Cardiac muscle cell (in vitro differentiated cells and primary cell): ENCODE data around the gene ADAMTS2. TPM values are rescaled to one million over a fixed set of nuclear protein-coding genes. Genes with fewer than 3 reads are reported as not detected.

Experiments used
- DNase-seq, 2 donors: peaks; one replicate each; pipeline versions ENCODE4 v3.0.0 to v3.0.0-alpha.2; 2010 to 2017; ENCODE audit warnings: low read depth in 1 of 2, low spot score in 1 of 2
- H3K27ac ChIP-seq: fragments of 200-600 bp; sonication (generic); 2 replicates; pipeline ENCODE4 v1.5.1; 2016
- H3K27me3 ChIP-seq: fragments of 200-600 bp; sonication (generic); 2 replicates; pipeline ENCODE4 v1.6.0; 2016; ENCODE audit warnings: control low read depth
- H3K36me3 ChIP-seq: fragments of 200-600 bp; sonication (generic); 2 replicates; pipeline ENCODE4 v1.5.1; 2016; ENCODE audit warnings: control low read depth
- H3K4me1 ChIP-seq: fragments of 200-600 bp; sonication (generic); 2 replicates; pipeline ENCODE4 v1.8.1; 2017; ENCODE audit warnings: low read depth, mild to moderate bottlenecking, mixed run types
- H3K4me3 ChIP-seq: fragments of 200-600 bp; sonication (generic); 2 replicates; pipeline ENCODE4 v1.5.1; 2016; ENCODE audit warnings: mild to moderate bottlenecking
- H3K9me3 ChIP-seq: fragments of 200-600 bp; sonication (generic); 2 replicates; pipeline ENCODE4 v1.5.1; 2017; ENCODE audit warnings: low read depth, mild to moderate bottlenecking, control low read depth
- polyA plus RNA-seq: library from polyadenylated mRNA; unstranded; fragments of >200 nt; fragmentation: Nextera tagmentation; extraction: Ambion mirVana; gene quantifications from 2 replicates; pipeline ENCODE4 v1.2.1, GENCODE V29; 2016
- total RNA-seq: library from RNA; depleted of rRNA; stranded (reverse); fragments of >200 nt; gene quantifications from 2 replicates; pipeline ENCODE4 v1.2.3, GENCODE V29; 2016
- TF ChIP-seq, protein P1 (sequence below): IDR thresholded peaks from 2 replicates; pipeline ENCODE4 v1.5.1; 2012; ENCODE audit warnings: low read depth, mild to moderate bottlenecking, low read length

The ADAMTS2 gene
- total and polyA plus RNA-seq, 2 experiments from 2014 or later, result 3.1 to 8.8 TPM

DNA sequence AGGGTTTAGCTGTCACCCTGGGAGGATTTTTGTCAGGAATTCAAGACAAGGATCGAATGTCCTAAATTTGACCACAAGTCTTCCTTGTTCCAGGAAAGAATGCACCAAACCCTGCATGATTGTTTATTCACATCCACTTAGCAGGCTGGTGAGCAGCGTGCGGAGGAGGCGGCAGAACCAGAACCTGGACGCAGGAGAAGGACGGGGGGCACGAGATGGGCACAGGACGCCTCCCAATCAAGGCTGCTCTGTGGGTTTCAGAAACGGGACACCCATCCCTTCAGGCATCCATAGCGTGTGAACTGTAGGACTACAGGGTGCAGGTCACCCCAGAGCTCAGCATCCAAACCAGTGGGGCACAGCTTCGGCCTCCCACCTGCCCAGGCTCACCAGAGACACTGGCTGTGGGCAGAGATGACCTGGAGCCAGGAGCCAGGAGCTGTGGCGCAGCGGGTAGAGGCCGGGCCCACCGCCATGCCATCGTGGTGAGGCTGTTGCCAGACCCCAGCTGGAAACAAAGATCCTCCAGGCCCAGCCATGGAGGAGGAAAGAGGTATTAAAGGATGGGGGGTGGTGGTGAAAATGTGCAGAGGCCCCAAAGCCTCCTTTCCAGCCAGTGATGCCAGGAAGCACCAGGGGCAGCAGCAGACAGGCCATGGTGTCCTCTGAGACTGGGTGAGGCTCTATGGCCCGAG lies 32.3 kb upstream of the ADAMTS2 start:
- Histone ChIP-seq H3K27ac (no peak overlapping the region), H3K4me3 (no peak overlapping the region), H3K4me1 (no peaks in the 10 kb centered on the region), H3K9me3 (no peaks in the 10 kb centered on the region), H3K27me3 (no peaks in the 10 kb centered on the region), H3K36me3 (no peaks in the 10 kb centered on the region)
- TF ChIP-seq, protein P1, sequence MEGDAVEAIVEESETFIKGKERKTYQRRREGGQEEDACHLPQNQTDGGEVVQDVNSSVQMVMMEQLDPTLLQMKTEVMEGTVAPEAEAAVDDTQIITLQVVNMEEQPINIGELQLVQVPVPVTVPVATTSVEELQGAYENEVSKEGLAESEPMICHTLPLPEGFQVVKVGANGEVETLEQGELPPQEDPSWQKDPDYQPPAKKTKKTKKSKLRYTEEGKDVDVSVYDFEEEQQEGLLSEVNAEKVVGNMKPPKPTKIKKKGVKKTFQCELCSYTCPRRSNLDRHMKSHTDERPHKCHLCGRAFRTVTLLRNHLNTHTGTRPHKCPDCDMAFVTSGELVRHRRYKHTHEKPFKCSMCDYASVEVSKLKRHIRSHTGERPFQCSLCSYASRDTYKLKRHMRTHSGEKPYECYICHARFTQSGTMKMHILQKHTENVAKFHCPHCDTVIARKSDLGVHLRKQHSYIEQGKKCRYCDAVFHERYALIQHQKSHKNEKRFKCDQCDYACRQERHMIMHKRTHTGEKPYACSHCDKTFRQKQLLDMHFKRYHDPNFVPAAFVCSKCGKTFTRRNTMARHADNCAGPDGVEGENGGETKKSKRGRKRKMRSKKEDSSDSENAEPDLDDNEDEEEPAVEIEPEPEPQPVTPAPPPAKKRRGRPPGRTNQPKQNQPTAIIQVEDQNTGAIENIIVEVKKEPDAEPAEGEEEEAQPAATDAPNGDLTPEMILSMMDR, result no peak
- no peak for DNase-seq

DNA sequence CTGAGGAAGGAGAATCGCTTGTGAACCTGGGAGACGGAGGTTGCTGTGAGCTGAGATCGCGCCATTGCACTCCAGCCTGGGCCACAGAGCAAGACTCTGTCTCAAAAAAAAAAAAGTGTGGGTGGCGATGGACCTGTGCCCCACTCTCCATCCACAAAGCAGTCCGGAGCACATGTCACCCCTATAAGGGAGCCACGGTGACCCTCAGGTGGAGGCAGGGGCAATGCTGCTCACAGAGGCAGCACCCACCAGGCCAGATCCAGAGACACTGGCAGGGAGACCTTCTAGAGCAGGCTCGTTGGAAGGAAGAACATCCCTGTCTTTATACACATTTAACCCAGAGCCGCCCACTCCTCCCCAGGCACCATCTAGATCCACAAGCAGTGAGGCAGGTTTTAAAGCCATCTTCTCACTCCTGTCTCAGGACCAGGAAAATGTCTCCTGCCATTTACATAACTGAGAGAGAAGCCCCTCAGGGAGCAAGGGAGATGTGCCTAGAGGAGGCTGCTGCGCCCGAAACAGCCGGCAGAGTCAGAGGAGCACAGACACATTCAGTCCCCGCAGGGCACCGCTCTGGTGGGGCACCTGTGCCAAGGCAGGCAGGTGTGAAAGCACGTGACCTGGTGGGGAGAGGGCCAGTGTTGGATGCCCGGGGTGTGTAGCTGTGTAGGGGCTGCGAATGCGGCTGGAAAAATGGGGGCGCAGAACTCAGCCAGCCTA lies 31.6 kb upstream of the ADAMTS2 start:
- TF ChIP-seq, protein P1, result no peak
- Histone ChIP-seq H3K27ac (no peak overlapping the region), H3K4me1 (no peaks in the 10 kb centered on the region), H3K9me3 (no peaks in the 10 kb centered on the region), H3K4me3 (no peak overlapping the region), H3K36me3 (no peaks in the 10 kb centered on the region), H3K27me3 (no peaks in the 10 kb centered on the region)
- DNase-seq, result no peak

DNA sequence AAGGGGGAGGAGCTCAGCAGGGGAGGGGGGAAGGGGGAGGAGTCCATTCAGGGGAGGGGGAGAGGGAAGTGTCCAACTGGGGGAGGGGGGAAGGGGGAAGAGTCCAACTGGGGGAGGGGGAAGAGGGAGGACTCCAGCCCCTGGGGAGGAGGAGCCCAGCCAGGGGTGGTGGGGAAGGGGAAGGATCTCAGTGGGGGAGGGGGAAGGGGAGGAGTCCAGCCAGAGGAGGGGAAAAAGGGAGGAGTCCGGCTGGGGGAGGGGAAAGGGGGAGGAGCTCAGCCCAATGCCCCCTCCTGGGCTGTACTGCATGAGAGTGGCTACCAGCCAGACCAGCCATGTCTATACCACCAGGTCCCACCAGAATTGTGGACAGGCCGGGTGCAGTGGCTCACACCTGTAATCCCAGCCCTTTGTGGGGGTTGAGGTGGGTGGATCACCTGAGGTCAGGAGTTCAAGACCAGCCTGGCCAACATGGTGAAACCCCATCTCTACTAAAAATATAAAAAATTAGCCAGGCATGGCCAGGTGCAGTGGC lies 30.6 kb upstream of the ADAMTS2 start:
- Histone ChIP-seq H3K36me3 (no peaks in the 10 kb centered on the region), H3K9me3 (no peaks in the 10 kb centered on the region), H3K27ac (no peak overlapping the region), H3K4me3 (no peak overlapping the region), H3K27me3 (no peaks in the 10 kb centered on the region), H3K4me1 (no peaks in the 10 kb centered on the region)
- TF ChIP-seq, protein P1, result no peak
- no peak for DNase-seq

DNA sequence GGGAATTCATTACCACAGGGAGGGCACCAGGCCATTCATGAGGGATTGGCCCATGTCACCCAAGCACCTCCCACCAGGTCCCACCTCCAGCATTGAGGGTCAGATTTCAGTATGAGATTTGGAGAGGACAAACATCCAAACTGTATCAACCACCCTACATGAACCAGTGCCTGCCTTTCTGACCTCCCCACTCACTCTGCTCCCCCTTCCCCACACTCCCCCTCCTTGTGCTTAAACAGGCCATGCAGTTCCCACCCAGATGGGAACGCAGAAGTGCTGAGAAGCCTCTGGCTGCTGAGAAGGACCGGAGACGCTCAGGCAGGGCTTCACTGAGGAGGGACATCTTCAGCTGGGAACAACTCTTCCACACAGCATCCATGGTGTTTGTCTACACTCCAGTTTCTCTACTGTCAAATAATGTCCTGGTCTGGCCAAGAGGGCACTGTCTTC lies 30.0 kb upstream of the ADAMTS2 start:
- TF ChIP-seq, protein P1, result no peak
- DNase-seq, result no peak
- Histone ChIP-seq H3K9me3 (no peaks in the 10 kb centered on the region), H3K27me3 (no peaks in the 10 kb centered on the region), H3K4me3 (no peak overlapping the region), H3K36me3 (no peaks in the 10 kb centered on the region), H3K4me1 (no peaks in the 10 kb centered on the region), H3K27ac (no peak overlapping the region)

DNA sequence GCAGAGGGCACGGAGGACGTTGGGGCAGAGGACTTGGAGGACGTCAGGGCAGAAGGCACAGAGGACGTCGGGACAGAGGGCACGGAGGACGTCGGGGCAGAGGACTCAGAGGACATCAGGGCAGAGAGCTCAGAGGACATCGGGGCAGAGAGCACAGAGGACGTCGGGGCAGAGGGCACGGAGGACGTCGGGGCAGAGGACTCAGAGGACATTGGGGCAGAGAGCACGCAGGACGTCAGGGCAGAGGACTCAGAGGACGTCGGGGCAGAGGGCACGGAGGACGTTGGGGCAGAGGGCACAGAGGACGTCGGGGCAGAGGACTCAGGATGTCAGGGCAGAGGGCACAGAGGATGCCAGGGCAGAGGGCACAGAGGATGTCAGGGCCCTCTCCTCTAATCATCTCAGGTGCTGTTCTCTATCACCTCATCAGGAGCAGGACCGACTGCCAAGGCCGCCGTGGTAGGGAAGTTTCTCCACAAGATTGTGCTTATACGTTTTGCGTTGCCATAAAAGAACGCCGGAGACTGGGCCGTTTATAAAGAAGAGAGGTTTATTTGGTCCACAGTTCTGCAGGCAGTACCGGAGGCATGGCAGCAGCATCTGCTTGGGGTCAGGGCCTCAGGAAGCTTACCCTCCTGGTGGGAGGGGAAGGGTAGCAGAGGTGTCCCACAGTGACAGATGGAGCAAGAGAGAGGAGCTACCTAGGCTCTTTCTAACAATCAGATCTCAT lies 29.4 kb upstream of the ADAMTS2 start:
- Histone ChIP-seq H3K9me3 (no peaks in the 10 kb centered on the region), H3K4me1 (no peaks in the 10 kb centered on the region), H3K27ac (no peak overlapping the region), H3K4me3 (no peak overlapping the region), H3K36me3 (no peaks in the 10 kb centered on the region), H3K27me3 (no peaks in the 10 kb centered on the region)
- TF ChIP-seq, protein P1, result no peak
- DNase-seq, result no peak
